SK-MEL-5 (cell line): ENCODE results near the gene PABPN1. TPM values are rescaled to one million over a fixed set of nuclear protein-coding genes. Genes with fewer than 3 reads are reported as not detected.

Experiments used
- DNase-seq: peaks from one replicate; pipeline ENCODE4 v3.0.0-alpha.2; 2016; ENCODE audit warnings: low read depth, low spot score
- in situ Hi-C: cut with HindIII; loops from 2 replicates; pipeline ENCODE4 v1.10.0; 2016; ENCODE audit warnings: low sequenced_read_pairs, high pct_unique_total_duplicates, low pct_unique_long_range_greater_than_20kb
- total RNA-seq: library from RNA; depleted of rRNA; stranded (reverse); fragments of >200 nt; shearing (Covaris generic); gene quantifications from 2 replicates; pipeline ENCODE4 v1.2.3, GENCODE V29; 2014; rRNA removed

PABPN1 gene
- total RNA-seq, 1 experiment from 2014 or later = 45.9 TPM

DNA sequence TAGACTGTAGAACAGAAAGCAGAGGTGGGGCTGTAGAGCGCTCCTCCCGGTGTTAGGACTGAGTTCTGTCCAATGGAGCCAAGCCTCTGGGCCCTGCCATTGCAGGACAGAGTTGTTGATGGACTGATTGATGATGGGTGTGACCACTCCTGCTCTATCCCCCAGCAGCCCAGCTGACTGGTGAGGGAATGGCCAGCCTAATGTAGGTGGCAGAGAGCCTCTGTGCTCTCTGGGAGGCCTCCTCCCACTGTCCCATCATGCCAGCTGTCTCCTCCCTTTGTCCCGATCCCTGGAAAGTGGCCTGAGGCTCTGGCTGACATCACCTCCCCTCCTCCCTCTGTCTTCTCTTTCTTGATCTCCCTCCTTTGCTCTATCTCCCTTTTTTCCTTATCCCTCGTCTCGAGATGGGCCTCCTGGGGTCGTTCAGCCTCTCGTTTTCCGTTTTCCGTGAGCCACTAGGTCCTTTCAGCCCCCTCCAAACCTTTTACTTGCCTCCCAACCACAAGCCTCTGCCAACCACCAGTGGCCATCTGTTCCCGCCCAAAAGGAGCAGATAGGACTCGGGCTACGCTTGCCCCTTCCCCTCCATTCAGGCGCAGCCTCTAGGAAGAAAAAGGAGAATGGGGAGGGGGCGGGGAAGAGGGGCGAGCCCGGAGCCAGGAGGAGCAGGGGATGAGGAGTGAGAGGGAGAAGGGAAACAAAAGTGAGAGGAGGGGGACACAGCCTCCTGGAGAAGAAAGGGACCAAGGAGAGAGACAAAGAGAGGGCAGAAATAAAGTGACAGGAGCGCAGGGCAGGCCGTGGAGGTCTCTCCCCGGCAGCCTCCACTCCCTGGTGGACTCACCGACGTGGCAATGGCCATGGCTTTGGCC, 43.1 kb downstream of the PABPN1 start:
- no peak for DNase-seq
- in situ Hi-C loops = no loop called here

DNA sequence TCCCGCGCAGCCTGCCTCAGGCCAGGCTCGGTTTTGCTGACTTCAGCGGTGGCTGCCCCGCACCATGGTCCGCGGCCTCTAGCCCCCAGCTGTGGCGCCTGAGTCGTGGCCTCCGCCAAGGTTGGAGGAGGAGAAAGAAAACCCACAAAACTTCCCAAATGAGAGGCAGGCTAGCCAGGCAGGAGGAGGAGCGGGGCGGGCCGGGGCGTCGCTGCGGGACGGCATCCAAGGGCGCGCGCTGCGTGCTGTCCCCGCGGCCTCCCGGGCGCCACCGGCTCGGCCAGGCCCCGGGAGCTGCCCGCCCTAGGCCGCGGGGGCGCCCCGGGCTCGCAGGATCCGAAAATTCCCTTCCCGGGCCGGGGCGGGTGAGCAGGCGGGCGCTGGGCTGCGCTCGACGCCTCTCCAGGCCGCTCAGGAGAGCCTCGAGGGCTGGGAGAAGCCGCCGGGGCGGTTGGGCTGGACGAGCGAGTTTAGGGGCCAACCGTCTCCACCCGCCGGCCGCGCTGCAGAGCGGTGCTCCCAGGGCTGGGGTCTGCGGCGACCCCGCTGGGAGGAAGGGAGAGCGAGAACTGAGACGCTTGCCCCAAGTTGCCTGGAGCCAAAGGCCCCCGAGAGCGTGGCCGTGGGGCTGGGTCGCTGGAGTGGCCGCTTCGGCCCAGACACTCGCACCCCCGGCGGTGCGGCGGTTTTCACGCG, 43.9 kb downstream of the PABPN1 start, which contains the start of gene EFS:
EFS (minus strand) TSS at position 137 of the 696 bp plus-strand sequence. CDS start 147 bp downstream, outside the sequence.
- no peak for DNase-seq
- in situ Hi-C loops = no loop called here

DNA sequence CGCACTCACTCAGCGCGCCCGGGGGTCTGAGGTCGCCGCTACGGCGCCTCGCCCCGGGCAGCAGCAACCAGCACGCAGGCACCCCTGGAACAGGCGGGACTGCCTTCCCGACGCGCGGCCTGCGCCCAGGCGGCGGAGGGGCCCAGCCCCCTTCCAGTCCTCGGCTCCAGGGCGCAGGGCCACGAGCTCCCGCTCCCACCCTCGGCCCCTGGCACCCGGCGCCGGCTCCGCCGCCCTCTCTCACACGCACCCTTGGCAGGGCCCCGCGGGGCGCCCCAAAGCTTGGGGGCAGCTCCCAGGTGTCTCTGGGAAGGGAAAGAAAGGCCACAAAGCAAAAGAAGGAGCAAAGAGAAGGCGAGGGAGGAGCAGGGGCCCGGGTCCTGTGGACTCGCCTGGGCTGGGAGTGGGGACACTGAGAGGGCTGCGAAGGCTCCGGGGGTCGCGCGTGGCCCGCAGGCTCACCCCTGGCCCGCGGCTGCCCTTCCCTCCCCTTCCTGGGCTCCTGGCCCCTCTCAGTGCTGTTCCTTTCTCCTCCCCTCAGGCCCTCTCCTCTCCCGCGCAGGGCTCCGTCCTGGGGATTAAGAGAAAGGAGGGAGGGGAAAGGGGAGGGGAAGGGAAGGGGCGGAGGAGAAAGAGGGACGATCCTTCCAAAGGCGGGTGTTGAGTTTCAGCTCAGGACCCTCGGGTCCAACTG, 44.6 kb downstream of the PABPN1 start:
- no peak for DNase-seq

DNA sequence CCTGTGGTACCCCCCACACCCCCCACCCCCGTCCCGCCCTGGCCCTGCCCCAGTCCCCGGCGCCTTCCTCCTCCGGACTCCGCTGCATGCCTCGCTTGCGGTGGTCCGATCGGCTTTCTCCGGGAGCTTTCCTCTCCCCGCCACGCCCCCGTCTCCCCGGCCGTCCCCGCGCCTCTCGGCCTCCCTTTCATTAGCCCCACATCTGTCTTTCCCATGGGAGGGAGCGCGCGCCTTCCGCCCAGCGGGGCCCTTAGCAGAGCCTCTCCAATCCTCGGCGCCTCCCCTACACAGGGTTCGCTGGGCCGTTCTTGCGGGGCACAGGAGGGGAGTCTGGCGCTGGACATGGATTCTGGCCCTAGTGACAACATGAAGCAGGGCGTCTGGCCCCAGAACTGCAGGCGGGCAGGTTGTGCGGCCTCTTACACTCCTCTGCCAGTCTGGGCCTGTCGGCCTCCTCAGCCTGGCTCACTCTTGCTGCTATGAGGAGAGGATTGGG, 45.2 kb downstream of the PABPN1 start:
- in situ Hi-C loops = no loop called here
- DNase-seq = no peak

More for the DNA sequence above, 44.6 kb downstream of the PABPN1 start:
- in situ Hi-C loops = no loop called here

DNA sequence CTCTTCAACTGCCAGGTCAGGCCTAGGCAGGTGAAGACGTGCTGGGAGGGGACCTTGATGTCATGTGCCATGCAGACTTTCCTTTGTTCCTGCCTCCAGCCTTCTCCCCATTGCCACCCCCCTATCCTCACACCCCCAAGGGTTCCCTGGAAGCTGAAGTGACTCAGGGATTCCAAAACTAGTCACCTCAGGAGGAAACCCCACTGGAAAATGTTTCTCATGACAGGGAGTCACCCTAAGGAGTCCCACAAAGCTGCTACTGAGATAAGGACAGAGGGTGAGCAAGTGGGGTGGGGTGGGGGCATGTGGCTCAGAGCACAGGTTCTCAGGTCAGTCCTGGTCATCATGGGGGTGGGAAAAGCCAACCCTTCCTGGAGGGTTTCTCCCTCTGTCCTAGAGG, 49.0 kb downstream of the PABPN1 start:
- in situ Hi-C loops = no loop called here
- no peak for DNase-seq

DNA sequence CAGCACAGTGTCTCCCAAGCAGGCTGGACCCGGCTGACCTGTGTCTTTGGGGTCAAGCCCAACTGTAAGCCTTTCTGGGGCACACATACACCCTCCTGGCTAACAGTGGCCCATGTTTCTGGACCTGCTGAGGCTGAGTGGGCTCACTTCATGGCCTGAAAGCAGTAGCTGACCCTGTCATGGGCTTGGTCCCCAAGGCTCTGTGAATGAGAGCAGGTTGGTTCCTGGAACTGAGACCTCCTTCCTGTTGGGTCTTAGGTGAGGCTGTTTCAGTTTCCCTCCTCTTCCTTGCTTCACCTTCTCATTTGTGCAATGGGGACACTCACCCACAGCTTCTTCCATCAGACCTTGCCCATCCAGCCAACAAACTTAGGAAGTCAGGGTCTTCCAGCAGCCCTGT, 50.6 kb downstream of the PABPN1 start:
- in situ Hi-C loops = no loop called here
- no peak for DNase-seq

DNA sequence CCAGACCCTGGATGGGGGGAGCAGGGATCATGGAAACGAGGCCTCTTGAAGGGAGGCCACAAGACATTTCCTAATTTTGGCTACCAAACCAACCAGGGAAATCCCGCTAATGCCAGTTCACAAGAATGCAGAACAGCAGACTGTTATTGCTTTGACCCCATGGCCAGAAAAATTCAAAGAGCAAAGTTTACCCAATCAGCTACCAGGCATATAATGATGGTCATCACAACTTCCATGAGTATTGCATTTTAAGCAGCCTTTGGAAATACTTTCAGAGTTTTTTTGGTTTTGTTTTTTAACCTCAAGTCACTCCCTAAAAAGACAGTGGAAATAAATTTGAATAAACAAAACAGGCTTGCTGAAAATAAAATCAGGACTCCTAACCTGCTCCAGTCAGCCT, 51.3 kb downstream of the PABPN1 start, which contains the start of gene IL25:
IL25 (plus strand) TSS at position 301 of the 400 bp plus-strand sequence.
- no peak for DNase-seq
- in situ Hi-C loops = no loop called here

DNA sequence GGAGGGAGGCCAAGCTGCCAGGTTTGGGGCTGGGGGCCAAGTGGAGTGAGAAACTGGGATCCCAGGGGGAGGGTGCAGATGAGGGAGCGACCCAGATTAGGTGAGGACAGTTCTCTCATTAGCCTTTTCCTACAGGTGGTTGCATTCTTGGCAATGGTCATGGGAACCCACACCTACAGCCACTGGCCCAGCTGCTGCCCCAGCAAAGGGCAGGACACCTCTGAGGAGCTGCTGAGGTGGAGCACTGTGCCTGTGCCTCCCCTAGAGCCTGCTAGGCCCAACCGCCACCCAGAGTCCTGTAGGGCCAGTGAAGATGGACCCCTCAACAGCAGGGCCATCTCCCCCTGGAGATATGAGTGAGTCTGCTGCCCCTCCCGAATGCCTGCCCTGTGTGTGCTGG, 51.8 kb downstream of the PABPN1 start:
- in situ Hi-C loops = no loop called here
- no peak for DNase-seq

Other genes starting within 250 kb of the PABPN1 start
- 69.7 and 83.0 TPM in 2 replicates for gene ACIN1, start 226.3 kb upstream of the PABPN1 start, total RNA-seq
- gene C14orf119, start 226.0 kb upstream of the PABPN1 start, total RNA-seq = 65.5 and 70.6 TPM in 2 replicates
- gene CIROP, start 216.5 kb upstream of the PABPN1 start, total RNA-seq = not detected in 2 replicates
- gene CEBPE, start 202.2 kb upstream of the PABPN1 start, total RNA-seq = not detected in 2 replicates
- gene SLC7A8, start 137.8 kb upstream of the PABPN1 start, total RNA-seq = 27.8 and 30.8 TPM in 2 replicates
- not detected in 2 replicates for gene RNF212B, start 83.5 kb upstream of the PABPN1 start, total RNA-seq
- gene HOMEZ, start 35.3 kb upstream of the PABPN1 start, total RNA-seq = 12.8 TPM in 2 replicates
- gene PPP1R3E, start 18.6 kb upstream of the PABPN1 start, total RNA-seq = 3.6 and 3.9 TPM in 2 replicates
- gene BCL2L2, start 14.6 kb upstream of the PABPN1 start, total RNA-seq = 19.1 and 20.9 TPM in 2 replicates
- 9.5 and 10.7 TPM in 2 replicates for gene SLC22A17, start 31.4 kb downstream of the PABPN1 start, total RNA-seq
- not detected in 2 replicates for gene EFS, start 43.7 kb downstream of the PABPN1 start, total RNA-seq
- gene IL25, start 51.4 kb downstream of the PABPN1 start, total RNA-seq = not detected in 2 replicates
- gene CMTM5, start 55.6 kb downstream of the PABPN1 start, total RNA-seq = not detected in 2 replicates
- gene MYH6, start 86.8 kb downstream of the PABPN1 start, total RNA-seq = not detected in 2 replicates
- 0.05 TPM in 1 of 2 replicates, not detected in the other for gene MYH7, start 114.2 kb downstream of the PABPN1 start, total RNA-seq
- gene NGDN, start 148.2 kb downstream of the PABPN1 start, total RNA-seq = 61.6 and 63.6 TPM in 2 replicates
- not detected in 2 replicates for gene ZFHX2, start 230.3 kb downstream of the PABPN1 start, total RNA-seq
- 9.5 and 11.9 TPM in 2 replicates for gene THTPA, start 234.8 kb downstream of the PABPN1 start, total RNA-seq
- 13.0 and 14.9 TPM in 2 replicates for gene AP1G2, start 246.3 kb downstream of the PABPN1 start, total RNA-seq